ENCODE results near the gene GLI1. TPM values are rescaled to one million over a fixed set of nuclear protein-coding genes. Genes with fewer than 3 reads are reported as not detected.

The GLI1 gene
- total RNA-seq, 1 donor from 2014 or later = 0.92 TPM

DNA sequence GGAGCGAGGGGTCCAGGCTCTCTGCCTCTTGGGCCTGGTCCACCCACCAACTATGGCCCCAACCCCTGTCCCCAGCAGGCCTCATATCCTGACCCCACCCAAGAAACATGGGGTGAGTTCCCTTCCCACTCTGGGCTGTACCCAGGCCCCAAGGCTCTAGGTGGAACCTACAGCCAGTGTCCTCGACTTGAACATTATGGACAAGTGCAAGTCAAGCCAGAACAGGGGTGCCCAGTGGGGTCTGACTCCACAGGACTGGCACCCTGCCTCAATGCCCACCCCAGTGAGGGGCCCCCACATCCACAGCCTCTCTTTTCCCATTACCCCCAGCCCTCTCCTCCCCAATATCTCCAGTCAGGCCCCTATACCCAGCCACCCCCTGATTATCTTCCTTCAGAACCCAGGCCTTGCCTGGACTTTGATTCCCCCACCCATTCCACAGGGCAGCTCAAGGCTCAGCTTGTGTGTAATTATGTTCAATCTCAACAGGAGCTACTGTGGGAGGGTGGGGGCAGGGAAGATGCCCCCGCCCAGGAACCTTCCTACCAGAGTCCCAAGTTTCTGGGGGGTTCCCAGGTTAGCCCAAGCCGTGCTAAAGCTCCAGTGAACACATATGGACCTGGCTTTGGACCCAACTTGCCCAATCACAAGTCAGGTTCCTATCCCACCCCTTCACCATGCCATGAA lies 11.5 kb downstream of the GLI1 start:
- ATAC-seq = no peak
- DNase-seq (ENCODE audit: missing footprints) = no peak
- intact Hi-C loops (cut with DNase I) = no loop called here

- intact Hi-C loops (cut with DNase I) = no loop called here
- DNase-seq (ENCODE audit: missing footprints) = no peak
- no peak for ATAC-seq
Measured at GRCh38 chr12:57471661-57472060, 12.1 kb downstream of the GLI1 start.

GRCh38 chr12:57472391-57472790 lies 12.8 kb downstream of the GLI1 start:
- intact Hi-C loops (cut with DNase I) = no loop called here
- DNase-seq (ENCODE audit: missing footprints) (no peak), ATAC-seq (no peak)

GRCh38 chr12:57473392-57473791 lies 13.8 kb downstream of the GLI1 start:
- intact Hi-C loops (cut with DNase I) = no loop called here
- ATAC-seq (no peak), DNase-seq (ENCODE audit: missing footprints) (no peak)

DNA sequence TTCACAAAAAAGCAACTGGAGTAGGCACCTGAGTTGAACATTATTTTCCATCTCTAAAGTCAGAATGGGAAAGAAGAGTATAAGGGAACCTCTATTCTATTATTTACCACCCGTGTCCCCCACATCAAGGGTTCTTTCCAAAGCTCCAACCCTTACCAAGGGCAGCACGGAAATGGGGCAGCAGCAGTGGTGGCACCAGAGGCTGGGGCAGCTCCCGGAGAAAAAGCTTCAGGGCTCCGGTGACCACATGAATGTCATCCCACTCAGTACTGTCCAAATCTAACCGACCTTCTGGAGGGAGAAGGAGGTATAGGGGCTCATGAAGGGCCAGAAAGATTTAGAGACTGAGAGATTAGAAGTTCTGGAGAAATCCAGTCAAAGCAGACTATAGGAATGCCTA lies 14.3 kb downstream of the GLI1 start:
- DNase-seq (ENCODE audit: missing footprints) (no peak), ATAC-seq (no peak)
- intact Hi-C loops (cut with DNase I) = no loop called here

- no peak for ATAC-seq
Measured at GRCh38 chr12:57474430-57474829, 14.8 kb downstream of the GLI1 start.

GRCh38 chr12:57474862-57475261 lies 15.3 kb downstream of the GLI1 start:
- intact Hi-C loops (cut with DNase I) = no loop called here
- ATAC-seq (no peak), DNase-seq (ENCODE audit: missing footprints) (no peak)

More at GRCh38 chr12:57474430-57474829, 14.8 kb downstream of the GLI1 start:
- intact Hi-C loops (cut with DNase I) = no loop called here
- no peak for DNase-seq (ENCODE audit: missing footprints)

DNA sequence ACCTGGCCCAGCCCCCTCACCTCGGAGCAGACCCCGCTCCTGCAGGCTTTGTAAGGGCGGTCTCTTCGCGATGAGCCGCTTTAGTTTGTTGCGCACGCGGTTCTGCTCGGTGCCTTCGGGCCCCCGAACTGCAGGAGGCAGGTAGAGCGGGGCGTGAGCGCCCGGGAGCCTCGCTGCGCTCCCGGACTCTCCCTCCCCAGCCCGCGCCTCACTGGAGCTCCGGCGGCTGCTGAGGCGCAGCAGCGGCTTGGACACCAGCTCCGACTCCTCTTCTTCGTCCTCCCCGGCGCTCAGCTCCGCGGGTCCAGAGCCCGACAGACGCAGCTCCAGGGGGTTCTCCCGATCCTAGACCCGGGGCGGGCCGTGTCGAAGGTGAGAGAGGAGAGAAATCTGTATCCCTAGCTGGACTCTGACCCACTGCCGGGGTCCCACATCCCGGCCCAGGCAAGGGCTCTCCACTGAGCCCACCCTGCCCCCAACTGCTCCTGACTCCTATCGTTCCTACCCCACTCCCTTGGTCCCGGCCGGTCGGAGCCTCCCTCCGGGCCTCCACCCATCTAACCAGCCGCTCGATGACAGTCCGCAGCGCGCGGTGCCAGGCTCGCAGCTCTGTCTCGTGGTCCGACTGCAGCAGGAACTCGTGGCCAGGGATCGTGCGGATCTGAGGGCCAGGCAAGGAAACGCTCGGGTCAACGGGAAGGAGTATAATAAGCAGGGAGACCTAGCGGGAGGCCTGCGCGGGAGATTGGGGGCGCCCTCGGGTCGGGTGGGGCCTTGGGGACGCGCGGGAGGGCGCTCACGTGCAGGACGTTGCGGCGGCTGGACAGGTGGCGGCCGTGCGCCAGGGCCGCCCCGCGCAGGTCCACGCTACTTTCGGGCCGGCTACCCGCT lies 15.9 kb downstream of the GLI1 start:
- ATAC-seq (no peak), DNase-seq (ENCODE audit: missing footprints) (no peak)
- intact Hi-C loops (cut with DNase I) = no loop called here

DNA sequence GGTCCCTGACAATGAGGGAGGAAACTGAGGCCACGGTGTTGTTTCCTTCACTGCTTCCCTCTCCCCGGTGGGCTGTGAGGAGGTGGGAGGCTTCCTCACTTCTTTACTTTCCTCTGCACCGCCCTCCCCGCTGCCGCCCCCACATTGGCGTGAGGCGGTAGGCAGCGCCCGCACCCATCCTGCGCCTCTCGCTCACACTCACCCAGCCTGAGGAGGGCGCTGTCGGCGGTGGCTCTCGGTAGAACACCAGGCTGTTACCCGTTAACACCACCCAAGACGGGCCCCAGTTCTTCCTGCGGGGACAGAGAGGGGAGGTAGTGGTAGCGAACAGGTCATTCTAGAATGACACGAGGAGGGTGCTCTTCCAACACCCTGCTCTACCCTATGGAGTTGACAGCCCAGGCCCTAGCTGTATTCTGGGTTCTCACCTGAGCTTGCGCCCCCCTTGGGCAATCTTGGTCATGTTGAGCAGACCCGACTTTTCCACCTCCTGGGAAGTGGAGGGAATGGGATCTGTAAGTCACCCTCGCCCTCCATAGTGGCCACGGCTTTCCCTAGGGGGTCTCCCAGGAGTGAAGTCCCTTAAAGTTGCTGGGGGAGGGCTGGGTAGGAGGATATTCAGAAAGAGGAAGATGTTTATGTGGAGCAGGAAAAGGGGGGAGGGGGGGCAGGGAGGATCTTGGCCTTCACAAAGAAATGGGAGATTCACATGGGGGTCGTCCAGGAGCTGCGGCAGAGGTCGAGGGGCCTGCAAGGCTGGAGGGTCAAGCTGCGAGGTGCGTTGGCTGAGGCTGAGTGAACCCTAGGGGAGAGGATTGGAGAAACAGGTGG lies 16.8 kb downstream of the GLI1 start:
- ATAC-seq = peak; percentile 12
- DNase-seq (ENCODE audit: missing footprints) = peak; percentile 85
- intact Hi-C loops (cut with DNase I) = no loop called here

GRCh38 chr12:57476993-57477709 lies 17.6 kb downstream of the GLI1 start:
- no peak for DNase-seq (ENCODE audit: missing footprints)
- ATAC-seq = no peak
- intact Hi-C loops (cut with DNase I) = no loop called here

DNA sequence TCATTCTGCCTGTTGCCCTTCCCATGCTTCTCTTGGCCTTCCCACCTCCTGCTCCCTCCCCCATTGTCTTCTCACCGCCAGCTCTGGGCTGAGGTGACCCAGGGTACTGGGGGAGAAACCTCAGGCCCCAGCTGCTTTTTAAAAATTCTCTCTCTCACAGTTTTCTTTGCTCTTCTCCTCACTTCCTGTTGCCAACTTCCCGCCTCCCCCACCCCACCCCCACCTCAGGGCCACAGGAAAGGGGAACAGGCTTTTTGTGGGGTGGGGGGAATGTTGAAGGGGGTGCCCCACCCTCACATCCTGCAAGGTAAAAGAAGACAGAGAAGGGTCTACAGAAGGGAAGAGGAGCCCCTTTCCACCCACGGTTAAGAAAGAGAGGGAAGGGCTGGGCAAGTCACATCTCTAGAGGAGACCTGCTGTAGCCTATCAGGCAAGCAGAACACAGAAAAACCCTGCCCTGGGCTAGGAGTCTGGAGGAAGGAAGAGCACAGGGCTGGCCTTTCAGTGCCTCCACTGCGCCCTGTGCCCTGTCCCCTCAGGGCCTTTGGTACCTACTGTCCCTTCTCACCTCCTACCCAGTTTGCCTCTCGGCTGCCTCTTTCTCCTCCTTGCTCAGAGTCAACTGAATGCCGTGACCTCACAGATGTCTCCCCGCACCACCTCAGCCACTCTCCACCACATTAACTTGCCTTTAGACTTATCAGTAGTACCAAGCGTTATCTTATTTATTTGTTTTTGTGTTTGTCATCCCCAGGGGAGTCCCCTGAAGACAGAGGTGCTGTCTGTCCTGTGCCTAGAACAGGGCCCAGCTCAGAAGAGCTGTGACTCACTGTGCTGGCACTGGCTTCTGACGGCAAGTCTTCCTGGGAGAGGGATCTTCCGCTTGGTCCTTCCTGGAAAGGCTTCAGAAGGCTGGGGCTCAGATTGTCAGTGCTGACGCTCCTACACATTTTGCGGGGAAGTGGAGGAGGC lies 18.4 kb downstream of the GLI1 start:
- ATAC-seq (peak; percentile 40), DNase-seq (ENCODE audit: missing footprints) (no peak)
- intact Hi-C loops (cut with DNase I) = no loop called here

DNA sequence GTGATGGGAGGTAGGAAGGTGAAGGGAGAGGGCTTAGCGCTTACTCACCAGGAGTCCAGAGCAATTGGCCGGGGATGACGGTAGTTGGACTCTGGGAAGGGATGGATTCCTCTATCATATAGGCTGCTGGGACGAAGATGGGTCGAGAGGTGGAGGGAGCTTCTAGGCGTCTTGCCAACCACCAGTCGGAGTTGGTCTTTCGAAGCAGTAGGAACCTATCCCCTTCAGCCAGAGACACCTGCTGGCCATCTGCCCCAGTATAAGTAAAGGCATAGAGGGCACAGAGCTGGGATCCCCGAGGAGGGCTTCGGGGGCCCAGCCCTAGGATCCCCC lies 19.4 kb downstream of the GLI1 start:
- intact Hi-C loops (cut with DNase I) = no loop called here

DNA sequence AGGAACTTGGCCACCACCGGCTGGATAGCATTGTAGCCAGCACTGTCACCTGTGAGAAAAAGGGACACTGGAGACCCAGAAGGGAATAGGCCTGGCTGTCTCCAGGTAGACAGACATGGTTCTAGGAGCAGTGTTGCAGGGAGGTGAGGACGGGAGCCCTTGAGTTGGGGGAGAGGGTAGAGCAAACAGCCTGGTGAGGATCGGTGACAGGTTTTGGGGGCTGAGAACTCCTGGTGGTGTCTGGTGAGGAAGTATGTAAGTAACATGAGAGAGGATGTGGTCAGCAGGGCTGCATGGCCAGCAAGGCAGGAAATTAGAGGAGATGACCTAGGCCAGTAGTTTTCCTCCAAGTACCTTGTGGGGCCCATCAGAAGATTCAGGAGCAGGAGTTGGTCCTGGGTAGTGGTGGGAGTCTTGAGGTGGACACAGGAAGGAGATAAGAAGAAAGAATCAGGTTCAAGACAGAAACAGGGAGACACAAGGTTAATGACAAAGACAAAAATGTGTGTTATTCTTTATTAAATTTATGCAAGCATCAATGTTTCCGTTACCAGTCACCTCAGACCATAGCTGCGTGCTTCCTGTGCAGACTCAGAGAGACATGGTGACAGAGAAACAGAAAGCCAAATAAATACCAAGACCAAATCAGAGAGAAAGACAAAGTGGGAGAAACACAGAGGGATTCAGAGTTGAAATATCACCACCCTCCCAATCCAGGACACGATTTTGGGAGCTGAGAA lies 20.0 kb downstream of the GLI1 start, which contains the start of gene ARHGAP9:
Gene ARHGAP9 (minus strand): TSS at position 491 of the 740 bp plus-strand sequence. CDS start 460 bp downstream, at position 31.
- no peak for ATAC-seq
- intact Hi-C loops (cut with DNase I) = no loop called here
- no peak for DNase-seq (ENCODE audit: missing footprints)

More for the DNA sequence above, 19.4 kb downstream of the GLI1 start:
- no peak for ATAC-seq
- DNase-seq (ENCODE audit: missing footprints) = no peak

DNA sequence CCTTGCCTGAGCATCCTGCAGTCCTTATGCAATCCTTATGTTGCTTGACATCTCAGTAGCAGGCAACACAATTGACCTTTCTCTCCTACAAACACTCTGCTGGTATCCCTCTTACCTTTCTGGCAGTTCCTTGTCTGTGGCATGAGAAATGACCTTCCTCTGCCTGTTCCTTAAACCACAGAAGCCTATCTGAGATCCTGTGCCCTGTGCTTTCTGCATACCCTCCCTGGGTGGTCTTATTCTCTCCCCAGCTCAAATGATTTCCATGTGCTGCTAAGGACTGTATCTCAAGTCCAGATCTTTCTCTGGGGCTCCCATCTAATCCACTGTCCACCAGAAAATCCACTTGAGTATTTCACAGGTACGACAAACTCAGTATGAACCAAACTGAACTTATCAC lies 22.1 kb downstream of the GLI1 start:
- intact Hi-C loops (cut with DNase I) = no loop called here
- no peak for DNase-seq (ENCODE audit: missing footprints)
- ATAC-seq = no peak

DNA sequence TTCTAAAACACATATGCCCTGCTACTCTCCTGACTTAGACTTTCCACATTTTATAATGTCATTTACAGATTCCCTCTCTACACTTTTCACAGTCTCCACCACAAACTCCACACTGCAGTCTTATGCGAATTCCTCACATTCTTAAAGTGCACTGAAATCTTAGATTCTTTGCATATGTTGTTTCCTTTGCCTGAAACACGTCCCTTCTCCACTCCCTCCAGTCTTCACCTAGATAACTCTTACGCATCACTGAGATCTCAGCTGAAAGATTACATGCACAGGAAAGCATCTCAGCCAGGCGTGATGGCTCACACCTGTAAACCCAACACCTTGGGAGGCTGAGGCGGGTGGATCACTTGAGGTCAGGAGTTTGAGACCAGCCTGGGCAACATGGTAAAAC lies 23.9 kb downstream of the GLI1 start:
- DNase-seq (ENCODE audit: missing footprints) (no peak), ATAC-seq (no peak)
- intact Hi-C loops (cut with DNase I) = no loop called here

- intact Hi-C loops (cut with DNase I) = loop anchor here (5.0 kb wide), 1 partner anchor 62 kb away; the partner anchor contains the start of gene DCTN2
- DNase-seq (ENCODE audit: missing footprints) (no peak), ATAC-seq (no peak)
Measured at GRCh38 chr12:57485695-57486094, 26.1 kb downstream of the GLI1 start.

GRCh38 chr12:57487055-57487596 lies 27.5 kb downstream of the GLI1 start:
- DNase-seq (ENCODE audit: missing footprints) (no peak), ATAC-seq (no peak)
- intact Hi-C loops (cut with DNase I) = loop anchor here (5.0 kb wide), 1 partner anchor 60 kb away; the partner anchor contains the start of gene DCTN2
